Mucosa of rectum (tissue), 2 donors: ENCODE results near the gene MYCN.

ENCODE experiments used
- H3K27ac ChIP-seq, 2 donors: one replicate each; pipeline ENCODE4 v1.7.0; 2013; ENCODE audit warnings: inconsistent platforms in 2 of 2, low read depth in 2 of 2, low read length in 2 of 2
- H3K27me3 ChIP-seq, 2 donors: one replicate each; pipeline ENCODE4 v1.7.0; 2013; ENCODE audit warnings: low read length in 2 of 2; ENCODE audit not compliant: control insufficient read depth in 2 of 2, insufficient read depth in 2 of 2
- H3K36me3 ChIP-seq, 2 donors: one replicate each; pipeline ENCODE4 v1.7.0; 2013; ENCODE audit warnings: low read length in 2 of 2; ENCODE audit not compliant: control insufficient read depth in 2 of 2, insufficient read depth in 2 of 2
- H3K4me1 ChIP-seq, 2 donors: one replicate each; pipeline ENCODE4 v1.7.0; 2013; ENCODE audit warnings: low read length in 2 of 2, mild to moderate bottlenecking in 1 of 2; ENCODE audit not compliant: control insufficient read depth in 2 of 2, insufficient read depth in 2 of 2
- H3K4me3 ChIP-seq, 2 donors: one replicate each; pipeline ENCODE4 v1.7.0; 2013; ENCODE audit warnings: low read length in 2 of 2
- H3K9ac ChIP-seq, 2 donors: one replicate each; pipeline ENCODE4 v1.7.0; 2013; ENCODE audit warnings: low read length in 2 of 2, low read depth in 1 of 2, mild to moderate bottlenecking in 1 of 2
- H3K9me3 ChIP-seq, 2 donors: one replicate each; pipeline ENCODE4 v1.7.0; 2013; ENCODE audit warnings: low read length in 2 of 2; ENCODE audit not compliant: control insufficient read depth in 2 of 2
- donor health status: healthy.
- donor health status: Normal muscosa, but diverticular disease.

MYCN gene

DNA sequence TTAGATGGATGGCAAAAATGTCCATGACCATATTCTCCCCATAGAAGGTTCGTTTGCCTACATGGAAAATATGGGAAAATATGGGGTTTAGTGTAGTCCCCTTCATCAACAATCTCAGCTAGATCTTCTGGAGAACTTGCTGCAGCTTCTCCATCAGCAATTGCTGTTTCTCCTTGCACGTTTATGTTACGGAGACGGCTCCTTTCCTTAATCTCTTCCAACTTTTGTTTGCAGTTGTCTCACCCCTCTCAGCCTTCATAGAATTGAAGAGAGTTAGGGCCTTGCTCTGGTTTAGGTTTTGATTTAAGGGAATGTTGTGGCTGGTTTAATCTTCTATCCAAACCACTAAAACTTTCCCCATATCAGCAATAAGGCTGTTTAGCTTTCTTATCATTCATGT is 28.9 kb downstream of the MYCN start:
- H3K9ac ChIP-seq, result no peak overlapping the region
- no peaks in the 10 kb centered on the region for H3K27me3 ChIP-seq
- H3K4me1 ChIP-seq, result no peaks in the 10 kb centered on the region
- H3K4me3 ChIP-seq, result no peak overlapping the region
- no peaks in the 10 kb centered on the region for H3K9me3 ChIP-seq
- H3K27ac ChIP-seq, result no peak overlapping the region
- H3K36me3 ChIP-seq, result no peaks in the 10 kb centered on the region

DNA sequence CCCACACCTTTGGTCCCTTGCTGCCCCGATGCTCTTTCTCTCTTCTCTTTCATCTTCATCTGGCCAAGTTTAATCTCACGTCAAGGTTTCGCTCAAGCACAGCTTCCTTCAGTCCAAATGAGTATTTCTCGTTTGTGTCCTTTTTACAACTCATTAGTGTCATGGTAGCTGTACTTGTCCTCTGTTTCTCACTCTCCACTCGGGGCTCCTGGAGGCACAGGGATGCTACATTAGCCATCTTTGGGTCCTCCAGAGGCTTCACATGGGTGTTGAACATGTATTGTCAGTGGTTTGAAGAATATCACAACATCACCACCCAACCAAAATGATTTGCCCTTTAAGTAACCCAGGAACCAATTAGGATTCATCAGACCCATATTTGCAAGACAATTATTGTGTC is 30.4 kb downstream of the MYCN start:
- Histone ChIP-seq H3K4me1 (no peaks in the 10 kb centered on the region), H3K4me3 (no peak overlapping the region), H3K27ac (no peak overlapping the region)

DNA sequence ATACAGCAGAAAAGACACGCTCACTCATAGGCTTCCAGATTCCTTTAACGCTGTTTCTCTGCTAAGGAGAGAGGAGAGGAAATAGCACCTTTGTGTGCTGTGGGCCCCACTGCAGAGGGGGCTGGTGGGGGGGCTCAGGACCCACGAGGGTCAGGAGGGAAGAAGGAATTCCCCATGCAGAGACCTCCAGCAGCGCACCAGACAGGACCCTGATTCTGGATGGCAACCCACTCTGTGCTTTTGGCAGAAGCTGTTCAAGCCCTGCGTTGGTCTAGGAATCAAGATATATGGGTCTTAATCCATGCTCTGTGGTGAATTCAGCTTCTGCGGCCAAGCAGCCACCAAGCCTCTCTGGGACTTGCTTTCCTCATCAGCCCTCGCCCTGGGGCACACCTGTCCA is 31.0 kb downstream of the MYCN start:
- no peaks in the 10 kb centered on the region for H3K27me3 ChIP-seq
- H3K36me3 ChIP-seq, result no peaks in the 10 kb centered on the region
- no peak overlapping the region for H3K9ac ChIP-seq
- no peaks in the 10 kb centered on the region for H3K9me3 ChIP-seq
- H3K27ac ChIP-seq, result no peak overlapping the region
- H3K4me1 ChIP-seq, result no peaks in the 10 kb centered on the region
- H3K4me3 ChIP-seq, result no peak overlapping the region

More for the DNA sequence above, 30.4 kb downstream of the MYCN start:
- H3K9me3 ChIP-seq, result no peaks in the 10 kb centered on the region
- H3K27me3 ChIP-seq, result no peaks in the 10 kb centered on the region
- H3K9ac ChIP-seq, result no peak overlapping the region
- no peaks in the 10 kb centered on the region for H3K36me3 ChIP-seq

DNA sequence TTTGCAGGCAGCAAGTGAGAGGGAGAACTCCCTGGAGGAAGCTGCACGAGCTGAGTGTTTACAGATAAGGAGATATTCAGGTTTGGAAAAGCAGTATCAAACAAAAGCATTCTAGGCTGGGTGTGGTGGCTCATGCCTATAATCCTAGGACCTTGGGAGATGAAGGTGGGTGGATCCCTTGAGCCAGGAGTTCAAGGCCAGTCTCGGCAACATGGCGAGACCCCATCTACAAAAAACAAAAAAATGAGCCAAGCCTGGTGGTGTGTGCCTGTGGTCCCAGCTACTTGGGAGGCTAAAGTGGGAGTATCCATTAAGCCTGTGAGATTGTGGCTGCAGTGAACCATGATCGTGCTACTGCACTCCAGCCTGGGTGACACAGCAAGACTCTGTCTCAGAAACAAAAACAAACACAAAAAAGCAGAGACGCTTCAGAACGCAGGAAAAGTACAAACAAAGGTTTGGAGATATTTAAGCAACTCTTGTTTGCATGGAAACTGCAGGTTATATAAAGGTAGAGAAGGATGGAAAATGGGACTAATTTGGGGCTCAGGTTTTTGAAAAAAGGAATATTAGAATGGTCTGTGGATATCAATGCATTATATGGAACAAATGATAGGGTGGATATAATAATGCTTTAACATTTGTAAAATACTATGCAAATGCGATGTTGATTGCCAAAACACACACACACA is 31.6 kb downstream of the MYCN start:
- H3K9me3 ChIP-seq, result no peaks in the 10 kb centered on the region
- H3K27me3 ChIP-seq, result no peaks in the 10 kb centered on the region
- no peaks in the 10 kb centered on the region for H3K4me1 ChIP-seq
- H3K4me3 ChIP-seq, result no peak overlapping the region
- no peaks in the 10 kb centered on the region for H3K36me3 ChIP-seq
- H3K27ac ChIP-seq, result no peak overlapping the region
- H3K9ac ChIP-seq, result no peak overlapping the region

GRCh38 chr2:15973481-15974401 is 33.4 kb downstream of the MYCN start:
- H3K4me3 ChIP-seq, result no peak overlapping the region
- no peaks in the 10 kb centered on the region for H3K36me3 ChIP-seq
- H3K27ac ChIP-seq, result no peak overlapping the region
- H3K27me3 ChIP-seq, result no peaks in the 10 kb centered on the region
- no peaks in the 10 kb centered on the region for H3K4me1 ChIP-seq
- no peaks in the 10 kb centered on the region for H3K9me3 ChIP-seq
- H3K9ac ChIP-seq, result no peak overlapping the region

GRCh38 chr2:15974565-15975260 is 34.4 kb downstream of the MYCN start:
- H3K36me3 ChIP-seq, result no peaks in the 10 kb centered on the region
- H3K4me3 ChIP-seq, result no peak overlapping the region
- no peak overlapping the region for H3K9ac ChIP-seq
- no peaks in the 10 kb centered on the region for H3K9me3 ChIP-seq
- H3K27ac ChIP-seq, result no peak overlapping the region
- H3K4me1 ChIP-seq, result no peaks in the 10 kb centered on the region
- no peaks in the 10 kb centered on the region for H3K27me3 ChIP-seq

DNA sequence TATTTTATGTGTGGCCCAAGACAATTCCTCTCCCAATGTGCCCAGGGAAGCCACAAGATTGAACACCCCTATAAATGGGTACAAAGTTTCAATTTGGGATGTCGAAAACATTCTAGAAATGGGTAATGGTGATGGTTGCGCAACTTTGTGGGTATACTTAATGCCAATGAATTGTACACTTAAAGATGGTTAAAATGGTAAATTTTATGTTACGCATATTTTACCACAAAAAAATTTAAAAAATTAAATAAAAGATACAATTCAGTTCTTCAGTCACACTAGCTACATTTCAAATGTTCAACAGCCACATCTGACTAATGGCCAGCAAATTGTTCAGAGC is 34.9 kb downstream of the MYCN start:
- no peaks in the 10 kb centered on the region for H3K9me3 ChIP-seq
- H3K4me3 ChIP-seq, result no peak overlapping the region
- H3K36me3 ChIP-seq, result no peaks in the 10 kb centered on the region
- no peaks in the 10 kb centered on the region for H3K4me1 ChIP-seq
- no peaks in the 10 kb centered on the region for H3K27me3 ChIP-seq
- no peak overlapping the region for H3K27ac ChIP-seq
- no peak overlapping the region for H3K9ac ChIP-seq

GRCh38 chr2:15975676-15976075 is 35.3 kb downstream of the MYCN start:
- Histone ChIP-seq H3K9me3 (no peaks in the 10 kb centered on the region), H3K4me3 (no peak overlapping the region), H3K27ac (no peak overlapping the region), H3K9ac (no peak overlapping the region), H3K27me3 (no peaks in the 10 kb centered on the region), H3K36me3 (no peaks in the 10 kb centered on the region), H3K4me1 (no peaks in the 10 kb centered on the region)

GRCh38 chr2:15976354-15976753 is 36.0 kb downstream of the MYCN start:
- Histone ChIP-seq H3K9ac (no peak overlapping the region), H3K9me3 (no peaks in the 10 kb centered on the region)

More at GRCh38 chr2:15976354-15976753, 36.0 kb downstream of the MYCN start:
- Histone ChIP-seq H3K27me3 (no peaks in the 10 kb centered on the region), H3K4me3 (no peak overlapping the region), H3K4me1 (no peaks in the 10 kb centered on the region), H3K27ac (no peak overlapping the region), H3K36me3 (no peaks in the 10 kb centered on the region)
